ENCODE results near the gene PNMA6A.
"Not testable (repeated sequence)": the region's sequence is repeated elsewhere in the genome, so short reads cannot be mapped to it uniquely, and the experiment has no call there.

PNMA6A gene

GRCh38 chrX:153075366-153075765, 3.1 kb downstream of the PNMA6A start:
- no peak for DNase-seq (ENCODE audit: low read depth in 2 of 2)

- not testable (repeated sequence) for DNase-seq (ENCODE audit: low read depth in 2 of 2)
These were observed 5.3 kb downstream of the PNMA6A start for GRCh38 chrX:153077437-153078135.

GRCh38 chrX:153083238-153083923, 11.1 kb downstream of the PNMA6A start:
- not testable (repeated sequence) for DNase-seq (ENCODE audit: low read depth in 2 of 2)

- no peak for DNase-seq (ENCODE audit: low read depth in 2 of 2)
These were observed 30.2 kb downstream of the PNMA6A start for GRCh38 chrX:153102418-153102817.

- not testable (repeated sequence) for DNase-seq (ENCODE audit: low read depth in 2 of 2)
These were observed 32.7 kb downstream of the PNMA6A start for GRCh38 chrX:153104959-153105358.

- DNase-seq (ENCODE audit: low read depth in 2 of 2), result not testable (repeated sequence)
These were observed 34.0 kb downstream of the PNMA6A start for GRCh38 chrX:153106092-153106801.

- not testable (repeated sequence) for DNase-seq (ENCODE audit: low read depth in 2 of 2)
These were observed 38.5 kb downstream of the PNMA6A start for GRCh38 chrX:153110735-153111134.

GRCh38 chrX:153113851-153114250, 41.6 kb downstream of the PNMA6A start:
- not testable (repeated sequence) for DNase-seq (ENCODE audit: low read depth in 2 of 2)

- not testable (repeated sequence) for DNase-seq (ENCODE audit: low read depth in 2 of 2)
These were observed 45.5 kb downstream of the PNMA6A start for GRCh38 chrX:153117754-153118153.

GRCh38 chrX:153120230-153120629, 48.0 kb downstream of the PNMA6A start:
- DNase-seq (ENCODE audit: low read depth in 2 of 2), result not testable (repeated sequence)

- not testable (repeated sequence) for DNase-seq (ENCODE audit: low read depth in 2 of 2)
These were observed 51.2 kb downstream of the PNMA6A start for GRCh38 chrX:153123468-153123867.
